ENCODE results near the gene KLHL2.

KLHL2 gene

DNA sequence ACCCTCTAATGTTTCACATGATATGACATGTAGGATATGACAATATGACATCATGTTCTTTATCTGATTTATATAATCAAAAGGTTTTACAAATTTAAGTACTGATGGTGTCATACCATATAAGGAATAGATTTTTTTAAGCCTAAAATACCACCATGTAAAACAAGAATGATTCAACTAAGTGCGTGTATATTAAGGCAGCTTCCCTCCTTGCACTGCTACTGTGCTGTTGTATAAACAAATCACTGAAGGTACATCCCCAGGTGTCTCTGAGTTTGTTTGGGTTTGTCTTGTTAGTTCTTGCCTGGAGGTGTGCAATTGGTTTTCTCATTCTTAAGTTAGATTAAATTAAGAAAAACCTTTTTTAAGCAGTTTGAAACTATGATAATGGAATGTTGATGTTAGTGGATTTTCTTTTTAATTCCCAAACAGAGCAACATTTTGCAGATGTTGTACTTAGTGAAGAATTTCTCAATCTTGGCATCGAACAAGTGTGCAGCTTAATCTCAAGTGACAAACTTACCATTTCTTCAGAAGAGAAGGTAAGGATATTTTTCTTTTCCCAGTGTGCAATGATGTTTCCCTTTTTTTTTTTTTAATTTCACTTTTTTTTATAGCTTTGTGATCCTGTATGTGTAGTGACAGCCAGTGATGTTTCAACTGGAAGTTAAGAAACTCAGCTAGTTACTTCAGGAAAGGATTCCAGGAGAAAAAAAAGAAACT, 86.7 kb downstream of the KLHL2 start:
- DNase-seq = no peak

- DNase-seq = no peak
These were observed 87.5 kb downstream of the KLHL2 start for GRCh38 chr4:165294907-165295306.

GRCh38 chr4:165297626-165298025, 90.3 kb downstream of the KLHL2 start:
- DNase-seq = no peak

DNA sequence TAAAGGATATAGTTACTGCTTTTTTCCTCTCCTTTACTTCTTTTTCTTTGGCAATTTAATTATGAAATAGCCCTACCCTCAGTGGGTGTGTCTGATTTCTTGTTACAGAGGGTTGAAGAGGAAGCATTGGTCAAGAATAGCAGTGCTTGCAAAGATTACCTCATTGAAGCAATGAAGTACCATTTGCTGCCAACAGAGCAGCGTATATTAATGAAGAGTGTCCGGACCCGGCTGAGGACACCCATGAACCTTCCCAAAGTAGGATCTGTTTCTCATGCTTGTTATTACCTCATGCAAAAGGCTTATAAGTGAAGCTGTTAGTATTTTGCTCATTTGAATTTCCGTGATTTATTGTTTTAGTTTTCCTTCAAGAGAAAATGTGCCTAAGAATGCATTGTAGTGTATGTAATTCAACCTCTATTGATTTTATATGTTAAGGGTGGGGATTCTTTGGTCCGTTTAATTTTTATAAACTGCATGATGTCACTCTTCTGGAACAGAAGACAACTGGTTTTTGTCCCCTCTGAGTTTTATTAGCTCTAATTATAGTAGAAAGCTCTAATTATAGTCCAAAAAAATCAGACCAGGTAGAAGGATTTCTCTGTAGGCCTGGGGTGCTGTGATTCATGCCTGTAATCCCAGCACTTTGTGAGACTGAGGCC, 92.2 kb downstream of the KLHL2 start:
- no peak for DNase-seq

DNA sequence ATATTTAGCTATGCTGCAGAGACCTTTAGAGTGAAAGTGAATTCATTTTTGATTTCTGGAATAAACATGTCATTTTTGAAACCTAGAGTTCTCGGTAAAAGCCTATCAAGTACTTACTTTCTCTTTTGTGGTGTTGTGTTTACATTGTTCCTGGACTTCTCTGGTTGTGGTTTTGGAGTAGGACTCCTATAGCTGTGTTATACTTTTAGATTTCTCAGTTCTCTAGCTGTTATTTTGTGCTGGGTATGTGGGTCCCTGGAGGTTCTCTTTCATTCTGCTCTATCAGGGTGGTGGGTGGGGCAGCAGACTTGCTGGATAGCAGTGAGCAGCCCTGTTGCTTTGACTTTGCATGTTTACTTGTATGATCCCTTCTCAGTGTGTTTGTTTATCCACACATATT, 94.5 kb downstream of the KLHL2 start:
- DNase-seq = no peak

DNA sequence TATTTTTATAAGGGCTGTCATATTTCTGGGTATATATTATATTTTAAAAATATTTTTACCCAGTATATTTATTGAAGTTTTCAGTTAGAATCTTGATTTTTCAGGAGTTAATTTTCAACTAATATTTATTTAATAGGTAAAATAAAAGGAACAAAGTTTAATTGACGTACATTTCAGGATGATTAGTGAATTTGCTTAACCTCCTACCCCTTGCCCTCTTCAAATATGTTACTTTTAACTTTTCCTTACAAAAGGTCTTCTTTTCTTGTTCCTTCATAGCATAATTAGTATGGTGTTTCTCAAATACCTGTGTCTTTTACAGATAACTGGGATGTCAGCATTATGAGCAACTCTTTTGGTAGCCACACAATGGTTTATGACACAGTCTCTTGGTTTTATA, 95.3 kb downstream of the KLHL2 start:
- DNase-seq = no peak

- DNase-seq = no peak
These were observed 100.8 kb downstream of the KLHL2 start for GRCh38 chr4:165308166-165308565.

DNA sequence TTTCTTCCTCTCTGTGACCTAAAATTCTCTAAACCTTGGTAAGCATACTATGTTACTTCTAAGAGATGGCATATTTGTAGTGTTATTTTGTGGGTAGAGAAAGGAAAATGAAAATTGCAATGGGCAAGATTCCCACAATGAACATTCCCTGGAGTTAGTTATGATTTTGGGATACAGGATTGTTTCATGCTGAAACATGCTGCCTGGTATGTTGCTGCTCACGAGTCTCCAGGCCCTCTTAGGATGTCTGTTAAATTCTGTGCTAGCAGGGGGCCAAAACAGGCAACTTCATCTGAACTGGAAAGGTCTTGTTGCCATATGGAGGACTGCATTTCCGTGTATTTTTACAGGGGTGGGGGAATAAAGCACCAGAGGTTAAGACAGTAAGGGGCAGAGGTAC, 101.2 kb downstream of the KLHL2 start:
- DNase-seq = no peak

DNA sequence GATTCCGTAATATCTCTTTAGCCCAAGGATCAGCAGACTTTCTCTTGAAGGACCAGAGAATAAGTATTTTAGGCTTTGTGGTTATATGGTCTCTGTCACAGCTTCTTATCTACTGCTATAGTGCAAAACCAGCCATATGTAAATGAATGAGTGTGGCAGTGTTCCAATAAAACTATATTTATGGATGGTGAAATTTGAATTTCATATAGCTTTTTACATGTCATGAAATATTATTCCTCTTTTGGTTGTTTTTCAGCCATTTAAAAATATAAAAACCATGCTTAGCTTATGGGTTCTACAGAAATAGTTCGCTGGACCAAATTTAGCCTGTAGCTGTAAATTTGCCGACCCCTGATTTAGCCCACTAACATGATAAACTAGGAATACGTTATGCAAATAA, 102.1 kb downstream of the KLHL2 start:
- DNase-seq = no peak

DNA sequence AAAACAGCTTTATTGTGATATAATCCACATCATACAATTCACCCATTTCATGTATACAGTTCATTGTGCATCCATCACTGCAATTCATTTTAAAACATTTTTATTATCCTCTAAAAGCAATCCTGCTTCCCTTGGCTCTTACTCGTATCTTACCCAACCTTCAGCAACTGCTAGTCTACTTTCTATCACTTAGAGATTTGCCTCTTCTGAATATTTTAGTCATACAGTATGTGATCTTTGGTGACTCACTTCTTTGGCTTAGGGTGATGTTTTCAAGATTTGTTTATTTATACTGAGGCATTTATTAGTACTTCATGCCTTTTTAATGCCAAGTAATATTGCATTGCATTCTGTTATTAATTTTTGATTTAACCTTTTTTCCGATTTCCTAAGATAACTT, 105.1 kb downstream of the KLHL2 start:
- peak; percentile 6 for DNase-seq

GRCh38 chr4:165319030-165319429, 111.7 kb downstream of the KLHL2 start:
- no peak for DNase-seq

DNA sequence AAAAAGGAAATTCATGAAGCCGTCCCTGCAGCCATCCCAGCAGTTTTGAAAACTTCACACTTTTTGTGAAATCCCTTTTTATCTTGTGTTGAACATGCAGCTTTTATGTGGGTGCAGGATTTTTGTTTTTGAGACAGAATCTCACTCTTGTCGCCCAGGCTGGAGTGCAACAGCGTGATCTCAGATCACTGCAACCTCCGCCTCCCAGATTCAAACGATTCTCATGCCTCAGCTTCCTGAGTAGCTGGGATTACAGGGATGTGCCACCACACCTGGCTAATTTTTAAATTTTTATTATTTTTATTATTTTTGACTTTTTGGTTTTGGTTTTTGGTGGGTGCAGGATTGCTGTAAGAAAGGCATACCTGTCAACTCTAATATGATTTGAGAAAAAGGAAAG, 112.1 kb downstream of the KLHL2 start:
- no peak for DNase-seq

- no peak for DNase-seq
These were observed 117.0 kb downstream of the KLHL2 start for GRCh38 chr4:165324236-165324917.

GRCh38 chr4:165324918-165325304, 117.5 kb downstream of the KLHL2 start:
- DNase-seq = no peak

DNA sequence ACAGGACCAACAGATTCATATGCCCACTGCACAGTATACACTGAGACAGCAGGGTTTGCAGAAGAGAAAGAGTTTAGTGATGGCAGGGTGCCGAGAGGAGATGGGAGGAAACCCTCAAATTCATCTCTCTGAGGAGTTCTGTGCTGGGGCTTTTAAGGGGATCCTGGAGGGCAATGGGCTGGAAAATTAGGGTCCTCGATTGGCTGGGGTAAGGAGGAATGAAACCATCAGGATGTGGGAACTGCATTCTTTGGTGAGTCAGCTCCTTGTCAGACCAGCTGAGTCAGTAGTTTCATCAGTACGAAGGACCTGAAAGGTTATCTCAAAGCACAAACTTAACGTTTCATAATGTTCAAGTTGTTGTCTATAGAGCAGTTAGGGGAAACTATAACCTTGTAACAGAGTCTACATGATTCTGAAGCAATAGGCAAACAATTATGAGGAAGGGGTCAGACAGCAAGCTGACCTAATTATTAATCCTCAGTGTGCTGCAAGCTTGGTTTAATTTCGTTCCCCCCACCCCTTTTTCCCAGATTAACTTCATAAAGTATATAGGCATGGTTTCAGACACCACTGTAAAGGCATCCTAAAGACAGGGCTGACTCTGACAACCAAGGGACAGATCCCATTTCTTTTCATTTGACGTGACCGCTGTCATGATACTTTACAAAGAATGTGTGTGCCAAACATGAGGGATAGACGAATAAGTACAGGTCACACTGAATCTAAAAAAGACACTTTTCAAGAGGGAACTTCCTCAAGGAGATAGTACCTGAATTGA, 118.6 kb downstream of the KLHL2 start:
- peak; percentile 93 for DNase-seq

DNA sequence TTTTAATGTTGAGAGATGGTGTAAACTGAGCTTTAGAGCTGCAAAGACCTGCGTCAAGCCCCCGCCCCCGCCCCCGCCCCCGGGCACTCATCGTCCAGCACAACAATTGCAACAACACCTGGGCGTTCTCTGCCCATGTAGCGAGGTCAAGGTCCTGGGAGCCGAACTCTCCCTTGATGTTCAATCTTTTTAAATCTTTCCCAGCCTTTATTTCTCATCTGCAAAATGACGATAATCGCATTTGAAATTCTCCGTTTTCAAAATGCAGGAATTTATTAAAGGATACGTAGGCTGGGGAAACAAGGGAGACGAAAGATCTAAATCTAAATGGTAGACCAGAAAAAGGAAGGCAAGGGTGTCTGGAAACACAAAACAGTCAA, 119.5 kb downstream of the KLHL2 start:
- peak; percentile 15 for DNase-seq

DNA sequence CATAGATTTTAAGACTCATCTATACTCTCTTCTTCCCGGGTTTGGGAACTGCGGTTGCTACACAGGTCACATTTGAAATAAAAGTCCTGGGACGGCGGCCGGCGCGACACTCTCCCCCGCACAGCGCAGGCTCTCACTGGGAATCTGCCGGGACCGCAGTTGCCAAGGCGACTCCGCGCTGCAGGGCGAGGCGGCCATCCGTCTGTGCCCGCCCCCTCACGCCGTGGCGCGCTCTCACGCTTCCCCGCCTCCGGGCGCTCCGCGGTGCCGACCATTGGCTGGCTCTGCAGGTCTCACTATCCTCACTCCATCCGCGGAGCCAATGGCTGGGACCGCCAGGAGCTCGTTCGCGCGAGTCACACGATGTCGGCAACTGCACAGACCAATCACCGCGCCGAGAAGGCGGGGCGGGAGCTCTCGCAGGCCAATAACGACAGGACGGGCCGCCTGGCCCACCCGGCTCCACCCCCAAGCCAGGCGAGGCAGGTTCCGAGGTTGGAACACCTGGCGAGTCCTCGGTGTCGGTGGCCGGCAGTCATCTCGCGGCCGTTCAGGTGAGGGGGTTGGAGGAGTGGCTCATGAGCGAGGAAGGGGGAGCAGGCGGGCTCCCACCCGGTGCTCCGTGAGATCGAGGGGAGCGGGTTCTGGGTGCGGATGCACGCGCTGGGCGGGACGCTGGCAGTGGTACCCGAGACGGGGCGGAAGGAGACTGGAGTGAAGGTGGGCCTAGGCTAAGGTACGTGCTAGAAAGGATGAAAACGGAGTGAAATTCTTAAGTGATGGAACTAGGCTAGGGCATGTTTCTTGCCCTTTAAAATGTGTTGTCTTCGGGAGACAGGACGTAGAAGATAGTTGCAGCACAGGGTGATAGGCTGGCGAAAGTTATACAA, 120.1 kb downstream of the KLHL2 start, which contains the start of gene MSMO1:
MSMO1 (plus strand) TSS at position 459 of the 890 bp plus-strand sequence. CDS start 5,702 bp downstream, outside the sequence.
- DNase-seq = peak; percentile 99

DNA sequence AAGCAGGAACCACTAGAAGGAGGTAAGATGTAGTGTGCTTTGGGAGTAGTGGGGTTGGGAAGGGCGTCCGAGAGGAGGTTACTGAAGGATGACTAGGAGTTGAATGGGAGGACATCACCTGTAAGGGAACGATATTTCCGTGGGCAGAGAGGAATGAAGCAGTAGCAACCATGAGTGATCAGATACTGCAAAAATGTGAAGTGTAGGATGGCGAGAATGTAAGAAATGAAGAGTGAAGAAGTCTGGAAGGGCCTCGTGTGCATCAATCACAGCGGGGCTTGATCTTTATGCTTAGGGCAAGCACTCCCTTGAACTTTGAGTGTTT, 120.7 kb downstream of the KLHL2 start:
- DNase-seq = no peak

DNA sequence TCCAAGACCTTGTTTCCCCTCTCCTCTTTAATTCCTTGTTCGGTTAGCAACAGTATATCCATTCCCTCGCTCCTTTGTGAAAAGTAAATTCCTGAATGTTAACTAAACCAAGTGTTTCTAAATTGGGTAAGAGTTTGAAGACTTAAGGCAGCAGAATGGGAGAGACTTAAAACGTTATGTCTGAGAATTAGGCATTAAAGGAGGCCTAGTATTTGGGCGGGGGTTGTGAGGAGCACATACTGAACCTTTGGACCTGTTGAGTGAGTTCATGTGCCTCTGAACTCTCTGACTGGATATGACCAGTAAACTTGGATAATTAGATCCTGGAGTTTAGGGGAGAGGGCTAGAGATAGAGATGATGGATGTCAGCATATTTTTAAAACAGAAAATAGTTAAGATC, 121.3 kb downstream of the KLHL2 start:
- no peak for DNase-seq

GRCh38 chr4:165330071-165330470, 122.7 kb downstream of the KLHL2 start:
- DNase-seq = no peak

GRCh38 chr4:165330666-165331065, 123.3 kb downstream of the KLHL2 start:
- no peak for DNase-seq

DNA sequence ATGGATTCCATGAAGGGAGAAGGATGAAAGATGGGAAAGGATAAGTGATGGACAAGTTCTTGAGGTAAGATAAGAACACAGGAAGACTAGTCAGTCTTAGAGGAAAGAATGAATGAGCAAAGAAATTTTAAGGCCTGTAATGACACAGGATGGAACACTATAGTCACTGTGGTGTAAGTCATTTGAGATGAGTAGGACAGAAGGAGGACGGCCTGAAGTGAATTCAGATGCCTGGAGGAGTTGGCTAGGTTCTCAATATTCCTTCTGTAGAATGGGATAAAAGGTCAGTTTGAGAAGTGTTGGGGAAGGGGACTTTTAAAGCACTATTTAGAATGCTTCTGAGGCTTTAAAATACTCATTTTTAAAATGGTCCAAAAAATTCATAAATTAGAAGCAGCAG, 124.0 kb downstream of the KLHL2 start:
- no peak for DNase-seq
